ENCODE measurements around the gene RNF227.

DNA sequence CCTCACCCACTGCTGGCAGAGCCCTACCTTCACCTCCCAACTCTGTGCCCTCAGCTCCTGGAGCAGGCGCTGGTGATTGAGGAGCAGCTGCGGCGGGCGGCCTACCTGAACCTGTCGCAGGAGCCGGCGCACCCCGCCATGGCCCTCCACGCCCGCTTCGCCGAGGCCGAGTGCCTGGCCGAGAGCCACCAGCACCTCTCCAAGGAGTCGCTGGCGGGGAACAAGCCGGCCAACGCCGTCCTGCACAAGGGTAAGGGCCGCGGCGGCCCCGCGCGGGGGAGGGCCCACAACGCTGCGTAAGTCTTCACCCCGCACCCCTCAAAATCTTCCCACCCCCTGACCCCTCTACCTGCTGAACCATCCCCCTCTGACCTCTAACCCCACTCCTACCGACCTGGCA, 7.0 kb downstream of the RNF227 start:
- TF ChIP-seq SUZ12 (IDR thresholded peaks at IDR 0.05; ENCODE audit: extremely low read depth, insufficient read depth, insufficient read length) (no peak), YY1 (IDR thresholded peaks at IDR 0.05; ENCODE audit: insufficient read depth, insufficient read length) (no peak), ZNF274 (IDR thresholded peaks at IDR 0.05; ENCODE audit: low read depth, low read length) (no peak)

Data from NT2/D1 (cell line).